ENCODE results near the gene TBC1D19.
"Not testable (repeated sequence)": the region's sequence is repeated elsewhere in the genome, so short reads cannot be mapped to it uniquely, and the experiment has no call there.

Gene TBC1D19, protein sequence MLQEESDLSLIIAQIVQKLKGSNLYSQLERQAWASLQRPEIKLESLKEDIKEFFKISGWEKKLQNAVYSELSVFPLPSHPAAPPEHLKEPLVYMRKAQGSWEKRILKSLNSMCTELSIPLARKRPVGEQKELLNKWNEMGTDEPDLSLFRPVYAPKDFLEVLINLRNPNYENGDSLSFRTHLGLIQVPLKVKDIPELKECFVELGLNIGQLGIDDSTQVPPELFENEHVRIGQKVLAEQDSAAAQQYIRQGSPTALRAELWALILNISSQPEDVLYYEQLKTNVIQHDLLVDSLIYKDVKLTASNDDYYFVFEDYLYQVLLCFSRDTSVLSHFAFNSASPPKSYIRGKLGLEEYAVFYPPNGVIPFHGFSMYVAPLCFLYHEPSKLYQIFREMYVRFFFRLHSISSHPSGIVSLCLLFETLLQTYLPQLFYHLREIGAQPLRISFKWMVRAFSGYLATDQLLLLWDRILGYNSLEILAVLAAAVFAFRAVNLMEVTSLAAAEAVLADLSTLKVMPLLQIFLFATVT

DNA sequence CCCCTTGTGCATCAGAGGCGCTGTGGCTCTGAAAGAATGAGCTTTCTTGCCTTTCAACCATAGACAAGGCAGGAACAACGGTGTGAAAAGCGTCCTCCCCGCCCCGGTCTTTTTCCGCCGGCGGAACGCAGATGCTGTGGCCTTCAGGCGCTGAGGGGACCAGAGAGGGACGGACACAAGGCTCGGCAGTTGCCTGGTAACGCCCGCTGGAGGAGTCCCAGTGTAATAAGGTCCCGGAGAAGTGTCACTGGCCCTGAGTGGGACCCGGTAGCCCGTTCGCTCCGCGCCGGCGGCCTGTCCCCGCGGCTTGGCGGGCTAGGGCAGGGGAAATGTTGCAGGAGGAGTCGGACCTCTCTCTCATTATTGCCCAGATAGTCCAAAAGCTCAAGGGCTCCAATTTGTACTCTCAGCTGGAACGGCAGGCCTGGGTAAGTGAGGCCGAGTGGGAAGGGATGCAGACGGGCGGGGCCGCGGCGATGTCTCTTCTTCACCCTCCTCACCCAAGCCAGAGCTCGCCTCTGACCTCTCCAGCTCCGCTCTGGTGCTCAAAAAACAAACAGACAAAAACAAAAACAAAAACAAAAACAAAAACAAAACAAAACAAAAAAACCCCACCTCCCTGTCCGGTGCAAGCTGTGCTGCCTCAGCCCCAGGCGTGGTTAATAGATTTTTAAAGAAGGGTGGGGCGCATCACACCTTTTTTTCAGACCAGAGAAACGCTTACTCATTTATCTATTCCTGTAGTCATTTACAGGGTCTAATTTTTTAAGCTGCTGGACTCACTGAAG is at the start of gene TBC1D19:
Gene TBC1D19, plus strand, starts transcription at position 220 of the 788 bp plus-strand sequence. Its CDS starts 110 bp downstream, at position 330.
- Histone ChIP-seq H3K27me3 (replicated peaks; ENCODE audit: control insufficient read depth, insufficient read depth, low read length) (no peaks in the 10 kb centered on the region), H3K9me3 (ENCODE audit: control insufficient read depth, low read length) (no peaks in the 10 kb centered on the region), H3K36me3 (ENCODE audit: control insufficient read depth, insufficient read depth, low read length, severe bottlenecking) (no peaks in the 10 kb centered on the region), H3K9ac (ENCODE audit: low read length) (peak within 1 kb of the TSS; percentile 92), H3K4me1 (ENCODE audit: control insufficient read depth, insufficient read depth, low read length) (peaks cover 14% of the 10 kb centered on the region), H3K4me3 (ENCODE audit: low read length) (peak within 1 kb of the TSS; percentile 98)
- DNase-seq (ENCODE audit: low read depth) = peak; percentile 93

- Histone ChIP-seq H3K4me3 (ENCODE audit: low read length) (no peak overlapping the region), H3K27me3 (replicated peaks; ENCODE audit: control insufficient read depth, insufficient read depth, low read length) (no peaks in the 10 kb centered on the region), H3K9ac (ENCODE audit: low read length) (no peak overlapping the region), H3K9me3 (ENCODE audit: control insufficient read depth, low read length) (peaks cover 22% of the 10 kb centered on the region), H3K36me3 (ENCODE audit: control insufficient read depth, insufficient read depth, low read length, severe bottlenecking) (no peaks in the 10 kb centered on the region), H3K4me1 (ENCODE audit: control insufficient read depth, insufficient read depth, low read length) (no peaks in the 10 kb centered on the region)
- DNase-seq (ENCODE audit: low read depth) = no peak
Measured at GRCh38 chr4:26542991-26543390, 40.9 kb upstream of the TBC1D19 start.

GRCh38 chr4:26544421-26544820 is 39.5 kb upstream of the TBC1D19 start:
- Histone ChIP-seq H3K9ac (ENCODE audit: low read length) (no peak overlapping the region), H3K27me3 (replicated peaks; ENCODE audit: control insufficient read depth, insufficient read depth, low read length) (no peaks in the 10 kb centered on the region), H3K36me3 (ENCODE audit: control insufficient read depth, insufficient read depth, low read length, severe bottlenecking) (no peaks in the 10 kb centered on the region), H3K4me1 (ENCODE audit: control insufficient read depth, insufficient read depth, low read length) (no peaks in the 10 kb centered on the region), H3K4me3 (ENCODE audit: low read length) (no peak overlapping the region), H3K9me3 (ENCODE audit: control insufficient read depth, low read length) (peaks cover 22% of the 10 kb centered on the region)
- no peak for DNase-seq (ENCODE audit: low read depth)

DNA sequence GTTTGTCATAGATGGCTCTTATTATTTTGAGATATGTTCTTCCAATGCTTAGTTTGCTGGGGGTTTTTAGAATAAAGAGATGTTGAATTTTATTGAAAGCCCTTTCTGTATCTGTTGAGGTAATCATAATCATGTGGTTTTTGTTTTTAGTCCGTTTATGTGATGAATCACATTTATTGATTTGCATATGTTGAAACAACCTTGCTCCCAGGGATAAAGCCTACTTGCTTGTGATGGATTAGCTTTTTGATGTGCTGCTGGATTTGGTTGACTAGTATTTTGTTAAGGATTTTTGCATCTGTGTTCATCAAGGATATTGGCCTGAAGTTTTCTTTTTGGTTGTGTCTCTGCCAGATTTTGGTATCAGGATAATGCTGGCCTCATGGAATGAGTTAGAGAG is 35.5 kb upstream of the TBC1D19 start:
- DNase-seq (ENCODE audit: low read depth); H3K9ac ChIP-seq (ENCODE audit: low read length); H3K27me3 ChIP-seq (replicated peaks; ENCODE audit: control insufficient read depth, insufficient read depth, low read length); H3K4me1 ChIP-seq (ENCODE audit: control insufficient read depth, insufficient read depth, low read length); H3K4me3 ChIP-seq (ENCODE audit: low read length); H3K36me3 ChIP-seq (ENCODE audit: control insufficient read depth, insufficient read depth, low read length, severe bottlenecking): not testable (repeated sequence)
- peaks cover 22% of the 10 kb centered on the region for H3K9me3 ChIP-seq (ENCODE audit: control insufficient read depth, low read length)

DNA sequence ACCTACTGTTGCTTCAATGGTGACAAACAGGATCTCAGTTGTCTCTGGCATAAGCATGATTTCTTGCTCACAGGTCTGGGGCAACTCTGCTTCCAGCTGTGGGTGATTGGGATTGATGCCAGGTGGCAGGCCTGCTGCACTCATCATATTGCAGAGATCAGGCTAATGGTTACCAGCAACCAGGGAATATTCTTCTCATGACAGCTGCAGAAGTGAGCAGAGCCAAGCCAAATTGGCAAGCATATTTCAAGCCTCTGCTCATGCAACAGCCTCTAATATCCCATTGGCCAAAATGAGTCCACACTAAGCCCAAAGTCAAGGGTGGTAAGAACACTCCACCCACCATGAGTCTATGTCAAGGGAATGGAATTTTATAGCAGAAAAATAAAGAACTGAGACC is 26.7 kb upstream of the TBC1D19 start:
- H3K27me3 ChIP-seq (replicated peaks; ENCODE audit: control insufficient read depth, insufficient read depth, low read length) = no peaks in the 10 kb centered on the region
- DNase-seq (ENCODE audit: low read depth) = peak; percentile 81
- no peak overlapping the region for H3K9ac ChIP-seq (ENCODE audit: low read length)
- H3K4me3 ChIP-seq (ENCODE audit: low read length) = no peak overlapping the region
- H3K9me3 ChIP-seq (ENCODE audit: control insufficient read depth, low read length) = peaks cover 12% of the 10 kb centered on the region
- H3K36me3 ChIP-seq (ENCODE audit: control insufficient read depth, insufficient read depth, low read length, severe bottlenecking) = no peaks in the 10 kb centered on the region
- peaks cover 13% of the 10 kb centered on the region for H3K4me1 ChIP-seq (ENCODE audit: control insufficient read depth, insufficient read depth, low read length)

DNA sequence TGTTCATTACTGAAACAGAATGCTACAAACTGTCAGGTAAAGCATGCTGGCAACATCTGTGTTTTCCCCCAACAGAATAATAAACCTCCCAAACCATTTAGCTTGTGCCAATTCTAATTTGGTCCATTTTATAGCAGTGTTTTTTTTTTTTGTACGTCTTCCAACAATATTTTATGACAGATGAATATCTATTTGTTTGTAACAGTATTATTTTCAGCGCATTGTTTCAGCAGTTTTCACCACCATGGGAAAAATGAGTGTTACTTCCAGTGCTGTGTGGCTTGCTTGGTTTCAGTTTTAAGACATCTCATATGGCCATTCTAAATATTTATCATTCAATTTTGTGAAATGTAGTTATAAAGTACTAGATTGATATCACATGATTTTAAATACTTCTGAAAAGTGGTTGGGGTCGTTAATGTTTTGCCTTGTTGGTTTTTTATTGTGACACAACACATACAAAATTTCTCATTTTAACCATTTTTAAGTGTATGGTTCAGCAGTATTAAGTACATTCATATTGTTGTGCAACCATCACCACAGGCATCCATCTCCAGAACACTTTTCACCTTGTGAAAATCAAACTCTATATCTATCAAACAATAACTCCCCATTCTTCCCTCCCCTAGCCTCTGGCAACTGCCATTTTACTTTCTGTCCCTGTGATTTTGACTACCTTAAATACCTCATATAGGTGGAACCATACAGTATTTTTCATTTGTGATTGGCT is 25.6 kb upstream of the TBC1D19 start:
- H3K27me3 ChIP-seq (replicated peaks; ENCODE audit: control insufficient read depth, insufficient read depth, low read length) = no peaks in the 10 kb centered on the region
- H3K9me3 ChIP-seq (ENCODE audit: control insufficient read depth, low read length) = peaks cover 12% of the 10 kb centered on the region

DNA sequence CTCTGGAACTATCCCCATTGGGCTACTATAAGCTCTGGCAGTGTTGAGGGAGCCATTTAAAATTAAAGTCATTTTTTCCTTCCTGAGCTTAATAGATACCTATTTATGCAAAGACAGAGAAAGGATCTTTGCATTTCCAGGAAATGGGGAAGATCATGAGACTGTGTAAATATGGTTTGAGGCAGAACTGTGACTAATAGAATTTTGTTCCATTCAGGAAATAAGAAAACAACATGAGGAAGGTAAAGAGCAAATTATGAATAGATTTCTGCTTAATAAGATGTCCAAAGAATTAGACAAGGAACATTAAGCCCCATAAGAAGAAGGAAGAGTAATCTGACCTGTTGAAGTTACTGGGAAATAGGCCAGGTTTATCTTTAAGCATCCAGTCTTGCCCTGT is 17.8 kb upstream of the TBC1D19 start:
- DNase-seq (ENCODE audit: low read depth) = no peak
- H3K4me1 ChIP-seq (ENCODE audit: control insufficient read depth, insufficient read depth, low read length) = peaks cover 12% of the 10 kb centered on the region
- H3K27me3 ChIP-seq (replicated peaks; ENCODE audit: control insufficient read depth, insufficient read depth, low read length) = no peaks in the 10 kb centered on the region
- no peak overlapping the region for H3K9ac ChIP-seq (ENCODE audit: low read length)
- H3K36me3 ChIP-seq (ENCODE audit: control insufficient read depth, insufficient read depth, low read length, severe bottlenecking) = no peaks in the 10 kb centered on the region
- H3K4me3 ChIP-seq (ENCODE audit: low read length) = no peak overlapping the region
- peaks cover 3% of the 10 kb centered on the region for H3K9me3 ChIP-seq (ENCODE audit: control insufficient read depth, low read length)

More for the DNA sequence above, 25.6 kb upstream of the TBC1D19 start:
- Histone ChIP-seq H3K36me3 (ENCODE audit: control insufficient read depth, insufficient read depth, low read length, severe bottlenecking) (no peaks in the 10 kb centered on the region), H3K4me3 (ENCODE audit: low read length) (no peak overlapping the region), H3K4me1 (ENCODE audit: control insufficient read depth, insufficient read depth, low read length) (peaks cover 13% of the 10 kb centered on the region), H3K9ac (ENCODE audit: low read length) (no peak overlapping the region)
- DNase-seq (ENCODE audit: low read depth) = peak; percentile 33

DNA sequence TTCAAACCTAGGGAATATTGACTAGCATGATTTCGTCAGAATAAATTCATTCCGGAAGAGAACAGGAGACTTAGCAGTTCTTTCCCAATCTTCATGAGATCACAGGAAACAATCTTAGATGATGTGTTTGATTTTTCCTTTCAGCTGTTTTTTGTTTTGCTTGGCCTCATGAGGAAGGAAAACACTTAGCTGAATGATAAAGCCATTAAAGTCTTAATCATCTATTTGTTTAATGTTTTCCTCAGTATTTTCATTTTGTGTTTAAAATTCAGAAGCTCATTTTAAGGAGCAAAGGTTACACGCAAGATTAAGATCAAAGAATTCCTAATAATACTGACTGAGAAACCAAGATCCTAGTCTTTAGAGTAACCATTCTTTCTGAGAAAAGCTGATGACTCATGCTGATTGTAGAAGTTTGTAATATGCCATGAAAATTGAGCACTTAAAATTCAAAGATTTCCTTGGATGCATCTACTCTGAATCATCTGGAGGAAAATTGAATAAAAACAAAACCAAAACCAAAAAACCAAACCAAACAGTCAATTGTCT is 15.4 kb upstream of the TBC1D19 start:
- DNase-seq (ENCODE audit: low read depth) = peak; percentile 93
- Histone ChIP-seq H3K4me3 (ENCODE audit: low read length) (peak overlapping the region; percentile 62), H3K4me1 (ENCODE audit: control insufficient read depth, insufficient read depth, low read length) (peaks cover 12% of the 10 kb centered on the region), H3K9ac (ENCODE audit: low read length) (peak overlapping the region; percentile 35), H3K9me3 (ENCODE audit: control insufficient read depth, low read length) (no peaks in the 10 kb centered on the region), H3K36me3 (ENCODE audit: control insufficient read depth, insufficient read depth, low read length, severe bottlenecking) (no peaks in the 10 kb centered on the region), H3K27me3 (replicated peaks; ENCODE audit: control insufficient read depth, insufficient read depth, low read length) (no peaks in the 10 kb centered on the region)

DNA sequence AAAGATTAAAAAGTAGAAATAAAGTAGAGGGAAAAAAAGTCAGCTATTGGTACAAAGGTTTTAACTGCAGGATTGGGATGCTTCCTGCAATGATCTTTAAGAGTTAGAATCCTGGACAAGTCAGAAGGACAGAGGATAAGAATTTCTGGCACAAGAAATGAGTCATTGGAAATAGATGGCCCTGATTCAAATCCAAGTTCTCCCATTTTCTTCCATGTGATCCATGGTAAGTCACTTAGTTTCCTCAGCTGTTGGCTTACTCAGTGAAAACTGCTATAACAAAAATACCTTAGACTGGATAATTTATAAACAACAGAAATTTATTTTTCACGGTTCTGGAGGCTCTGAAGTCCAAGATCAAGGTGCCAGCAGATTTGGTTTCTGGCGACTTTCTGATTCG is 13.3 kb upstream of the TBC1D19 start:
- no peak for DNase-seq (ENCODE audit: low read depth)
- H3K4me3 ChIP-seq (ENCODE audit: low read length) = no peak overlapping the region
- no peaks in the 10 kb centered on the region for H3K27me3 ChIP-seq (replicated peaks; ENCODE audit: control insufficient read depth, insufficient read depth, low read length)
- H3K9me3 ChIP-seq (ENCODE audit: control insufficient read depth, low read length) = no peaks in the 10 kb centered on the region
- H3K9ac ChIP-seq (ENCODE audit: low read length) = no peak overlapping the region
- H3K4me1 ChIP-seq (ENCODE audit: control insufficient read depth, insufficient read depth, low read length) = peaks cover 12% of the 10 kb centered on the region
- no peaks in the 10 kb centered on the region for H3K36me3 ChIP-seq (ENCODE audit: control insufficient read depth, insufficient read depth, low read length, severe bottlenecking)

DNA sequence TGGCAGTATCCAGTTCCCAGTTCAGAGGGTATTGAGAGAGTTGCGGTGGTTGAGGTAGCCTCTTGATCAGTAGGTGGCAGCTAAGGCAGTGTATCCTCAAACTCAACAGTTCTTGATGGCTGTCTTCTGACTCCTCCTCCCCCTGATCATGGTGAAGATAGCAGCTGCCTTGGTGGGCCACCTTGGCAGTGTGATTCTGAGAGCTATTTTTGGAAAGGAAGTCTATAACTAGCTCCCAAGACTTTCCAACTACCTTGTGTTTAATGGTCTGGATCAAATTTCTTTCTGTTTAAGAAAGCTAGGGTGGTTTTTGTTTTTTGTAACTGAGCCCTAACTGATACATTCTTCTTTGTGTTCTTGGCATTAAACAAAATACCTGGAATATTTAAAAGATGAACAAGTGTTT is 10.5 kb upstream of the TBC1D19 start:
- H3K4me3 ChIP-seq (ENCODE audit: low read length) = no peak overlapping the region
- H3K9me3 ChIP-seq (ENCODE audit: control insufficient read depth, low read length) = no peaks in the 10 kb centered on the region
- H3K4me1 ChIP-seq (ENCODE audit: control insufficient read depth, insufficient read depth, low read length) = peaks cover 12% of the 10 kb centered on the region
- DNase-seq (ENCODE audit: low read depth) = peak; percentile 16
- no peak overlapping the region for H3K9ac ChIP-seq (ENCODE audit: low read length)
- H3K27me3 ChIP-seq (replicated peaks; ENCODE audit: control insufficient read depth, insufficient read depth, low read length) = no peaks in the 10 kb centered on the region
- no peaks in the 10 kb centered on the region for H3K36me3 ChIP-seq (ENCODE audit: control insufficient read depth, insufficient read depth, low read length, severe bottlenecking)

Measured in adipocyte (in vitro differentiated cells).